Bronchial epithelial cell (primary cell): ENCODE measurements around the gene RNF157. TPM values are rescaled to one million over a fixed set of nuclear protein-coding genes. Genes with fewer than 3 reads are reported as not detected.

Experiments used
- DNase-seq: peaks from one replicate; pipeline ENCODE4 v3.0.0-alpha.2; 2010; ENCODE audit warnings: low read depth
- FAIRE-seq: peaks from 2 replicates; lab custom pipeline; 2011; peaks lifted over from hg19 to GRCh38; lab: Jason Lieb, UNC
- H3K27me3 ChIP-seq: 2 replicates; pipeline ENCODE4 v1.5.1; 2011; ENCODE audit warnings: low read length; ENCODE audit not compliant: control insufficient read depth, insufficient read depth
- H3K36me3 ChIP-seq: 2 replicates; pipeline ENCODE4 v1.5.1; 2011; ENCODE audit warnings: low read length; ENCODE audit not compliant: control insufficient read depth, insufficient read depth
- H3K4me3 ChIP-seq: 2 replicates; pipeline ENCODE4 v1.5.1; 2011; ENCODE audit warnings: mild to moderate bottlenecking, low read depth, low read length, control low read depth
- CTCF ChIP-seq: IDR thresholded peaks from 2 replicates; pipeline ENCODE4 v1.5.1; 2011; ENCODE audit warnings: mild to moderate bottlenecking, moderate library complexity, low read length, control low read depth, inconsistent platforms; ENCODE audit not compliant: insufficient read depth, severe bottlenecking
- total RNA-seq: library from RNA; depleted of rRNA; stranded (reverse); fragments of >200 nt; gene quantifications from 2 replicates; pipeline ENCODE4 v1.2.1, GENCODE V29; 2014

The RNF157 gene
- total RNA-seq, 1 donor from 2014 or later = not detected

GRCh38 chr17:76107509-76107908 lies 132.8 kb downstream of the RNF157 start:
- no peaks in the 10 kb centered on the region for H3K36me3 ChIP-seq
- no peak overlapping the region for H3K4me3 ChIP-seq
- TF ChIP-seq CTCF = no peak
- FAIRE-seq (no peak), DNase-seq (peak; percentile 33)
- no peaks in the 10 kb centered on the region for H3K27me3 ChIP-seq

- FAIRE-seq = no peak
- TF ChIP-seq CTCF = no peak
- Histone ChIP-seq H3K4me3 (no peak overlapping the region), H3K36me3 (peaks cover 3% of the 10 kb centered on the region), H3K27me3 (no peaks in the 10 kb centered on the region)
- no peak for DNase-seq
These were observed 133.6 kb downstream of the RNF157 start for GRCh38 chr17:76106703-76107102.

- Histone ChIP-seq H3K36me3 (peaks cover 7% of the 10 kb centered on the region), H3K27me3 (no peaks in the 10 kb centered on the region), H3K4me3 (no peak overlapping the region)
- FAIRE-seq (no peak), DNase-seq (no peak)
- no peak for TF ChIP-seq CTCF
These were observed 135.4 kb downstream of the RNF157 start for GRCh38 chr17:76104896-76105231.

- TF ChIP-seq CTCF = no peak
- FAIRE-seq = no peak
- peak overlapping the region; percentile 65 for H3K4me3 ChIP-seq
- H3K27me3 ChIP-seq = no peaks in the 10 kb centered on the region
- H3K36me3 ChIP-seq = peaks cover 9% of the 10 kb centered on the region
- no peak for DNase-seq
These were observed 136.0 kb downstream of the RNF157 start for GRCh38 chr17:76104140-76104895.

- no peak for TF ChIP-seq CTCF
- no peaks in the 10 kb centered on the region for H3K27me3 ChIP-seq
- FAIRE-seq (no peak), DNase-seq (peak; percentile 76)
- H3K36me3 ChIP-seq = peaks cover 9% of the 10 kb centered on the region
- peak within 1 kb of the TSS; percentile 65 for H3K4me3 ChIP-seq
These were observed 136.8 kb downstream of the RNF157 start, which contains the start of gene EXOC7 for GRCh38 chr17:76103274-76104139. TSS of gene EXOC7 (minus strand) at chr17:76103787. CDS start at chr17:76103692, 95 bp downstream.
